CD4-positive, alpha-beta T cell treated with Interleukin-17A for 4 hours (primary cell): ENCODE data around the gene CSNK1E.

Experiments used
- DNase-seq: peaks from one replicate; pipeline ENCODE4 v3.0.0-alpha.2; 2020; ENCODE audit warnings: mixed read lengths

The CSNK1E gene

GRCh38 chr22:38327396-38327795 is 10.2 kb upstream of the CSNK1E start:
- no peak for DNase-seq

GRCh38 chr22:38325587-38325986 is 8.4 kb upstream of the CSNK1E start:
- DNase-seq, result no peak

GRCh38 chr22:38320605-38321402 is 3.6 kb upstream of the CSNK1E start:
- DNase-seq, result no peak

GRCh38 chr22:38318792-38319773 is 1.9 kb upstream of the CSNK1E start:
- DNase-seq, result no peak

- DNase-seq, result no peak
These were observed 922 bp upstream of the CSNK1E start for GRCh38 chr22:38317995-38318715.

- DNase-seq, result peak; percentile 67
These were observed 690 bp downstream of the CSNK1E start for GRCh38 chr22:38316364-38317121.

- no peak for DNase-seq
These were observed 1.3 kb downstream of the CSNK1E start for GRCh38 chr22:38315823-38316363.

GRCh38 chr22:38314933-38315822 is 2.1 kb downstream of the CSNK1E start:
- peak; percentile 28 for DNase-seq

- no peak for DNase-seq
These were observed 2.9 kb downstream of the CSNK1E start for GRCh38 chr22:38314051-38314932.

GRCh38 chr22:38313384-38313955 is 3.8 kb downstream of the CSNK1E start:
- DNase-seq, result peak; percentile 48

GRCh38 chr22:38312261-38312800 is 4.9 kb downstream of the CSNK1E start:
- no peak for DNase-seq

GRCh38 chr22:38311323-38311620 is 6.0 kb downstream of the CSNK1E start:
- DNase-seq, result no peak

GRCh38 chr22:38310518-38311322 is 6.5 kb downstream of the CSNK1E start:
- DNase-seq, result no peak

GRCh38 chr22:38309614-38310517 is 7.4 kb downstream of the CSNK1E start:
- DNase-seq, result no peak

GRCh38 chr22:38308791-38309498 is 8.3 kb downstream of the CSNK1E start:
- no peak for DNase-seq
